HG03066 (cell line): ENCODE data around the gene RBM14.
A peak's percentile ranks its signal among the peaks of the same experiment; 100 is the strongest.
"Not testable (repeated sequence)": the region's sequence is repeated elsewhere in the genome, so short reads cannot be mapped to it uniquely, and the experiment has no call there.

Source experiments
- ATAC-seq: cut with Tn5 transposase; IDR thresholded peaks from one replicate; pipeline ENCODE4 v1.9.1; 2021; ENCODE audit warnings: low read depth; ENCODE audit not compliant: unreplicated experiment

Gene RBM14

DNA sequence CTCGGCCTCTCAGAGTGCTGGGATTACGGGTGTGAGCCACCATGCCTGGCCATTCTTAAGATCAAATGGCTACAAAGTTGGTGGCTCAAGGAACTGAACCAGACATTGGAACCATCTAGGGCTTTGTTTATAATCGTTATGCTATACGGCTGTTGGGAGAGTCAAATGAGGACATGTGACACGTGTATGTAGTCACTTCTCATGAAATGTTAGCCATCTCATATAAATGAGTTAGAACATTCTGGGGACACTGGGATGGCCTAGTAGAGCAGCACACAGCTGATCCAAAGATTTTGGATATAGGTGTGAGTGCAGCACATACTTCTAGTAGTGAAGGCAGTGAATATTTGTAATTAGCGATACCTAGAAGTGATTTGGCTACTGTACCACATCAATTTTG lies 15.5 kb downstream of the RBM14 start:
- ATAC-seq, result no peak

GRCh38 chr11:66632952-66633351 lies 16.5 kb downstream of the RBM14 start:
- ATAC-seq, result no peak

GRCh38 chr11:66636411-66636810 lies 20.0 kb downstream of the RBM14 start:
- ATAC-seq, result no peak

DNA sequence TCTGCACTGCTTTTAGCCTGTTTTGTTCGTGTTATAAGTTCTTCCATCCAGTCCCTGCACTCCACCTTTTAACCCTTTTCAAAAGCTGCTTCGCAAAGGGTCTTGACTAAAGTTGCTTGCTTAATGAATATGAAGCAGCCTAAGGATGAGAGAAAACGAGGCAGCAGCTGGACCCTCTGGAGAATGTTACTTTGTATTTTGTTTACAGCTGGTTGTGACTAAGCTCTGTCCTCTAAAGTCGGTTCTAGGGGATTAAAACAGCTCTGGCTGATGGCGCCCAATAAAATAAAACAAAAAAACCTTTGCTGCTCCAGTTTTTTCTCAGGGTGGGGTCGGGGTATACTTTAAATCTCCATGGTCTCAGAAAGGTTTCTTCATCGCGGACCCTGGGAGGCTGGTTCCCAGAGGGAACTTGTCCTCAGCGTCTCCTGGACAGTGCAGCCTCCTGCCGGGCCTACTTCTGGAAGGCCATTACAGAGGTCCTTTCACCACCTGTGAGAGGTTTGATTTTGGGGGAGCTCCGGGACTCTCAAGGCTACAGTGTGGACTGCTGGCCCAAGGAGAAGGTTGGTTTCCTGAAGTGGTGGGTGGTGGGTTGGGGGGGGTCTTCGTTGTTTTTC lies 21.2 kb downstream of the RBM14 start:
- ATAC-seq, result no peak

GRCh38 chr11:66638177-66639065 lies 22.0 kb downstream of the RBM14 start, which contains the start of gene RBM4:
Gene RBM4, plus strand, starts transcription at chr11:66638703. Its CDS starts 1,009 bp downstream, at chr11:66639712.
- peak; percentile 94 for ATAC-seq

DNA sequence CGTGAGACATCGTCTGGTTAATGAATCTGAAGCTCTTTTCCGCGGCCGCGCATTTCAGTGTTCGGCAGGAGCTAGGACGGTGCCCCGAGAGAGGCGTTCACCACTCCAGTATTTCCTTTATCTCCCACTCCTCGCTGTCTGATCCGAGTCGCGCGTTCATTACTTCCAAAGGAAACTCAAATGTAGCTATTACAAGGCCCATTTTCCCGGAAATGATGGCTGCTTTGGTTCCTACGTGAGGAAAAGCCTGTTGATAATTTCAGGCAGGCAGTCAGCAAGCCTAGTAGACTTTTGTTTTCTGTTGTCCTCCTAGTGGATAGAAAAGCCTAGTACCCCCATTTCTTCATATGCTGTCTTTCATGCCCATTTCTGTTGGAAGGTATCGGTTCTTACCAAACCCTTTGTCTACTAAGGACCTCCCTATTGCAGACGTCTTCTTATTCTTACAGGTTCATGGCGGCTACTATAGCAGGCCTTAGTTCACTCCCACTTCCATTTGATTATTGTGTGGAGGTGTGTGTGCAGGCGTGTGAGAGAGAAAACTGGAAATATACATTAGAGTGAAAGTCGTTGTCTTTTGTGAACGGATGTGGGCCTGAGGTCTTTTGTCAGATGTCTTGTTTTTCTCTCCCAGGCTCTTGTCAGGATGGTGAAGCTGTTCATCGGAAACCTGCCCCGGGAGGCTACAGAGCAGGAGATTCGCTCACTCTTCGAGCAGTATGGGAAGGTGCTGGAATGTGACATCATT lies 22.8 kb downstream of the RBM14 start:
- ATAC-seq, result no peak

DNA sequence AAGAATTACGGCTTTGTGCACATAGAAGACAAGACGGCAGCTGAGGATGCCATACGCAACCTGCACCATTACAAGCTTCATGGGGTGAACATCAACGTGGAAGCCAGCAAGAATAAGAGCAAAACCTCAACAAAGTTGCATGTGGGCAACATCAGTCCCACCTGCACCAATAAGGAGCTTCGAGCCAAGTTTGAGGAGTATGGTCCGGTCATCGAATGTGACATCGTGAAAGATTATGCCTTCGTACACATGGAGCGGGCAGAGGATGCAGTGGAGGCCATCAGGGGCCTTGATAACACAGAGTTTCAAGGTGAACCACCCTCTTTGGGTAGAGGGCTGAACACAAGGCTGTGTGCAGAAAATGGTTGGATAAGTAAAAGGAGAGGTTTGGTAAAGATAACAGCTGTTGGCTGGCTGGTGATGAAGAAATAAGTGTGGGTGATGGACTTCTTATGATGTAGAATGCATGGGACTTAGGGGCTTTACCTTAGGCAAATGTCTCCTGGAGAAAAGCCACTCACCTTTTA lies 23.4 kb downstream of the RBM14 start:
- ATAC-seq, result not testable (repeated sequence)

GRCh38 chr11:66641834-66642233 lies 25.4 kb downstream of the RBM14 start:
- ATAC-seq, result no peak

DNA sequence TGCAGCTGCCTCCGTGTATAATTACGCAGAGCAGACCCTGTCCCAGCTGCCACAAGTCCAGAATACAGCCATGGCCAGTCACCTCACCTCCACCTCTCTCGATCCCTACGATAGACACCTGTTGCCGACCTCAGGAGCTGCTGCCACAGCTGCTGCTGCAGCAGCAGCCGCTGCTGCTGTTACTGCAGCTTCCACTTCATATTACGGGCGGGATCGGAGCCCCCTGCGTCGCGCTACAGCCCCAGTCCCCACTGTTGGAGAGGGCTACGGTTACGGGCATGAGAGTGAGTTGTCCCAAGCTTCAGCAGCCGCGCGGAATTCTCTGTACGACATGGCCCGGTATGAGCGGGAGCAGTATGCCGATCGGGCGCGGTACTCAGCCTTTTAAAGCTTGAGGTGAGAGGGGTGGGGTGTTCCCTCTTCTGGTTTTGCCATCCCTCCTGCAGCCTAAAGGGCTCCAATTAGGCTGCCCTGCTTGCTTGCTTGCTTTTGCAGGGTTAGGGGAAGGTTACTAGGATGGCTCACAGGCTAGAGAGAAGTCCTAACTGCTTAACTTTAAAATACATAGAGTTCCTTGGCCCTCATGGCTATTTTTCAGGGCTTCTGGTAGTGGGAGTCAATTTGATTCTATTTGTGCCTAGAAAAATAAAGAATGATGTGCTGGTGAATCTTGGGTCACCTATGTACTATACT lies 27.5 kb downstream of the RBM14 start:
- ATAC-seq, result no peak

DNA sequence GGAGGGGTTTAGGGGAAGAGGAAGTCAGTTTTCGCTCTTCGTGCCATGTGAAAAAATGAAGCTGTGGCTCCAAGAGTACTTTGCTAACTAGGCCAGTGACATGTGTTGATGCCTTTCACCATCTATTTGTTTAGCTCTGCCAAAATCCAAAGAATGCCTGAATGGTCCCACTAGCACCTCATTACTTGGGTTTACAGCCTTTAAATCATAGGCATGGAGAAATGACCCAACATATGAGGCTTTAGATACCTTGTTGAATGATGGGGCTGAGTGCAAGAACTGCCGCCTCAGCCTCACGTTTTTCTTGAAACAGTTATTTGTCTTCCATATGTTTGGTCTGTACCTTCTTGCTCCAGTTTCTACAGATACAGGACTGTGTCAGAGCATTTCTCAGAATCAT lies 30.4 kb downstream of the RBM14 start:
- no peak for ATAC-seq

DNA sequence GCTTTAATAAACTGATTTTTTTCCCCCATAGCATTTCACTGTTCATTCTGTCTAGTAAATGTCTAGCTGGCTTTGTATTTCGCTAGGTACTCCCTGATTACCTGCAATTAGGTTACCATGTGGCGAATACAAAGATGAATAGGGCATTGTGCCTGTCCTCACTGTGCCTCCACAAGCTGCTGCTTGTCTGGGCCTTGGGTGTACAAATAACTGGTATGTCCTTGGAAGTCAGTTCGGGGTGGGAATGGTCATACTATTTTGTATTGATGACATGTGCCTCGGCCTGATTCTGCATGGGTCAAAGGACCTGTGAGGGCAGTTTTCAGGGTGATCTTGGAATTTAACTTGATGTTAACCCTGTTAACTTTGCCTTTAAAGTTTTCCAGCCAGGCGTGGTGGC lies 33.5 kb downstream of the RBM14 start:
- no peak for ATAC-seq

DNA sequence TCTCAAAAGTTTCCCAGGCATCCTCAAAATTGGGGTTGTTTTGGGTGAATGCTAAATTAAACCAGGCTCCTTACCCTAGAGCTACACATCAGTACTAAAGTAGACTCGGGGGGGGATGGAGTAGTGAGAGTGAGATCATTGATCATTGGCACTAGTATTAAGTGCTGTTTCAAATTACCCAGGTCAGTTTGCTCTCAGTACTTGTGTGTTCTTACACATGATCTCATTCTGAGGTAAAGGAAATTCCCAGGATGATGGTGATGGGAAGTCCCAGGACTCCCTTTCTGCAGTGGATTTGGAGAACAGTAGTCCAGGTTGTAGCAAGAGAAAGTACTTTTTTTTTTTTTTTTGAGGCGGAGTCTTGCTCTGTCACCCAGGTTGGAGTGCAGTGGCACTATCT lies 34.6 kb downstream of the RBM14 start:
- ATAC-seq, result no peak

- no peak for ATAC-seq
Observed at GRCh38 chr11:66652651-66653050, 36.2 kb downstream of the RBM14 start.

GRCh38 chr11:66653123-66653522 lies 36.7 kb downstream of the RBM14 start:
- ATAC-seq, result no peak

GRCh38 chr11:66659763-66660162 lies 43.3 kb downstream of the RBM14 start:
- ATAC-seq, result no peak

GRCh38 chr11:66663741-66664296 lies 47.4 kb downstream of the RBM14 start:
- no peak for ATAC-seq

DNA sequence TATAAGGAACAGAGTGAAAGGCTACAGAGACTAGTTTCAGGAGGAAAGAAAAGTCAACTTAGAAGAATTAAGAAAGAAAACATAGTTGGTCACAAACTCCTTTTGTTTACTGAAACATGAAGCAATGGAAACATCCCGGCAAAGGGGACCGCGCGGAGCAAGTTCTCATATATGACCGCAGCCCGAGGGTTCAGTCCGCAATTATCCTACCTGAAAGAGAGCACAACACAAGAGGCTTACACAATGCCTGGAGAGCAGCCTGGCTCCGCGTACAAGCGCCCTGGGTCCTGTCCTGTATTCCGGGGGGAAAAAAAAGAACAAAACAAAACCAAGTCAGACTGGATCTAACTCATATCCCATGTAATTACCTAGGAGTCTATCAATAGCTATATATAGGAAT lies 48.9 kb downstream of the RBM14 start:
- ATAC-seq, result no peak

DNA sequence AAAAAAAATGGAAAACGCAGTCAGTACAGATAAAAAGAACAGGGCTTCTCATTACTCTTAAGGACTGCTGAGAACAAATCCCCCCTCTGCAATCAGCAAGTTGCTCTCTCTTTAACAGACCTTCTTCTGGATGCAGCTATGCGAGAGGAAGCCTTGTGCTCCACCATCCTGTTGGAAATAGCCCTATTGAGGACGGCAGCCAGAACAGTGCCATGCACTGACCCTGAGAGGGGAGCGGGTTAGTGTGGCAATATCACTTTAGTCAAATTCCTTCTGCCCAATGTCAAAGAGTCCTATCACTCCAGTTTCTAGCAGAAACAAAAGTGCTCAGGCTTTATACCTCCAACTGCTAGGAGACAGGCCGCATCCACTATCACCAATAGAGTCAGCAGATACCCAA lies 54.4 kb downstream of the RBM14 start:
- ATAC-seq, result no peak

DNA sequence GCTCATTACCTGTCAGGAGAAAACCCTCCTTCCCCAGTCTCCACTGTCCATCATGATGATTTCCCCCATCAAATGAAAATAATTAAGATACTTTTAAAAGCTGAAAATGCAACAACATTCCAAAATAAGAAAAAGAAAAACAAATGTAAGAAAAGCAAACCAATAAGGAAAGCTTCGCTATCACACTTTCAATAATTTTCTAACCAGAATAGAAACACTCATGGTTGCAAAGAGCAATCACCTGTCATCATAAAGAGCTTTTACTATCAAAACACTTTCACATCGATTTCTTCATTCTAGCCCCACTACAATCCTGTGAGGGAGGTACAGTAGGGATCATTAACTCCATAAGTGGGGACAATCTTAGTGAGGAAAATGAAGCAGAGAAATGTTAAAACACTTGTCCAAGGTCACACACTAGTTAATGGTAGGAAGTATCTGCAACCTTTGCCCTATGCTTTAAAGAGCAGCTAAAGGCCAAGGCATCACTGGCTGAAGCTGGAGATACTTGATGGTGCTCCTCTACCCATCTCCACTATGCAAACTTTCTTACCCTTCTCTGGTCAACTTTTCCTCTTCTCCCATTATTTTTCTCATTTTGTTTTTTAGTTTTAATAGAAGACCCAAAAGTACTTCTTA lies 58.7 kb downstream of the RBM14 start:
- no peak for ATAC-seq
